H1 (cell line): Measurements from ENCODE around the gene EDN1. TPM values are rescaled to one million over a fixed set of nuclear protein-coding genes. Genes with fewer than 3 reads are reported as not detected.
A peak's percentile ranks its signal among the peaks of the same experiment; 100 is the strongest.
"Not testable (repeated sequence)": the region's sequence is repeated elsewhere in the genome, so short reads cannot be mapped to it uniquely, and the experiment has no call there.

Source experiments
- CTCF ChIA-PET: fragments of 300-600 bp; sonication (Branson Sonifier 250); formaldehyde crosslinking; loops from one replicate; lab custom pipeline; 2021; ENCODE audit not compliant: partially characterized antibody; lab: Charles Lee
- POLR2A ChIA-PET: fragments of 300-600 bp; sonication (Branson Sonifier 250); formaldehyde crosslinking; loops from one replicate; lab custom pipeline; 2021; ENCODE audit warnings: inconsistent platforms; ENCODE audit not compliant: partially characterized antibody; lab: Charles Lee
- DNase-seq, 2 experiments: peaks; one replicate each; pipeline versions ENCODE4 v3.0.0 to v3.0.0-alpha.2; 2010 to 2022; ENCODE audit warnings: low spot score in 2 of 2, low read depth in 1 of 2, mixed read lengths in 1 of 2
- FAIRE-seq: peaks from 2 replicates; lab custom pipeline; 2011; peaks lifted over from hg19 to GRCh38; lab: Jason Lieb, UNC
- H2AFZ ChIP-seq: 2 replicates; pipeline ENCODE4 v1.8.1; 2012; ENCODE audit warnings: low read length, inconsistent platforms
- H2AK5ac ChIP-seq: 2 replicates; pipeline ENCODE4 v1.6.1; 2013; ENCODE audit warnings: low read depth, low read length
- H2BK120ac ChIP-seq: replicated peaks from 2 replicates; pipeline ENCODE3; 2013; ENCODE audit warnings: low read depth, low read length, inconsistent platforms
- H2BK12ac ChIP-seq: 2 replicates; pipeline ENCODE4 v1.6.1; 2013; ENCODE audit warnings: low read depth, low read length
- H2BK15ac ChIP-seq: 2 replicates; pipeline ENCODE4 v1.6.1; 2013; ENCODE audit warnings: low read length
- H2BK20ac ChIP-seq: 2 replicates; pipeline ENCODE4 v1.6.1; 2013; ENCODE audit warnings: low read length
- H2BK5ac ChIP-seq: 2 replicates; pipeline ENCODE4 v1.6.1; 2013; ENCODE audit warnings: low read depth, low read length
- H3K14ac ChIP-seq: 2 replicates; pipeline ENCODE4 v1.6.1; 2013; ENCODE audit warnings: inconsistent platforms; ENCODE audit not compliant: insufficient read length
- H3K18ac ChIP-seq: 2 replicates; pipeline ENCODE4 v1.6.1; 2013; ENCODE audit warnings: low read length; ENCODE audit errors: extremely low read depth
- H3K23ac ChIP-seq: 2 replicates; pipeline ENCODE4 v1.6.1; 2013; ENCODE audit warnings: inconsistent platforms; ENCODE audit not compliant: insufficient read length
- H3K23me2 ChIP-seq: 2 replicates; pipeline ENCODE4 v1.6.1; 2013; ENCODE audit warnings: low read depth, low read length
- H3K27ac ChIP-seq: 2 replicates; pipeline ENCODE4 v1.6.1; 2011; ENCODE audit warnings: low read depth, low read length, inconsistent platforms
- H3K27me3 ChIP-seq, 4 experiments: replicated peaks in 1 of 4; 1 replicate in 1 of 4; 2 replicates in 3 of 4; pipeline versions ENCODE4 v1.6.1 to v1.8.1; 2011 to 2013; ENCODE audit warnings: low read length in 3 of 4, mild to moderate bottlenecking in 3 of 4, inconsistent platforms in 2 of 4, mixed read lengths in 2 of 4, moderate library complexity in 1 of 4; ENCODE audit not compliant: control insufficient read depth in 3 of 4, insufficient read depth in 3 of 4; ENCODE audit errors: extremely low read depth in 1 of 4
- H3K36me3 ChIP-seq, 4 experiments: 2 replicates each; pipeline versions ENCODE4 v1.6.1 to v1.8.1; 2011 to 2013; ENCODE audit warnings: mild to moderate bottlenecking in 4 of 4, low read length in 3 of 4, moderate library complexity in 2 of 4, control low read depth in 1 of 4, inconsistent platforms in 1 of 4; ENCODE audit not compliant: insufficient read depth in 4 of 4, control insufficient read depth in 2 of 4
- H3K4ac ChIP-seq: replicated peaks from 2 replicates; pipeline ENCODE3; 2013; ENCODE audit warnings: low read length, low read depth, mixed read lengths, inconsistent platforms; ENCODE audit not compliant: insufficient read length
- H3K4me1 ChIP-seq, 4 experiments: replicated peaks in 1 of 4; 1 replicate in 1 of 4; 2 replicates in 3 of 4; pipeline versions ENCODE4 v1.6.1 to v1.8.1; 2011 to 2013; ENCODE audit warnings: low read length in 3 of 4, inconsistent platforms in 2 of 4, mixed read lengths in 1 of 4; ENCODE audit not compliant: insufficient read depth in 4 of 4, control insufficient read depth in 3 of 4
- H3K4me2 ChIP-seq, 2 experiments: 2 replicates each; pipeline versions ENCODE4 v1.6.1 to v1.8.1; 2011 to 2013; ENCODE audit warnings: low read depth in 2 of 2, low read length in 2 of 2, control low read depth in 1 of 2, inconsistent platforms in 1 of 2, mild to moderate bottlenecking in 1 of 2; ENCODE audit not compliant: insufficient read depth in 1 of 2
- H3K4me3 ChIP-seq, 4 experiments: fragments of 200-600, 300-600 bp in 1 of 4; sonication (generic), shearing (Covaris generic), sonication (Bioruptor Twin) in 1 of 4; 2 replicates each; pipeline versions ENCODE4 v1.5.1 to v1.8.1; 2011 to 2016; ENCODE audit warnings: low read length in 4 of 4, low read depth in 3 of 4, control low read depth in 2 of 4, inconsistent platforms in 2 of 4, mild to moderate bottlenecking in 2 of 4, mixed read lengths in 1 of 4, moderate library complexity in 1 of 4; ENCODE audit not compliant: insufficient read depth in 2 of 4; ENCODE audit errors: extremely low read depth in 1 of 4
- H3K56ac ChIP-seq: replicated peaks from 2 replicates; pipeline ENCODE3; 2013; ENCODE audit warnings: low read depth, mild to moderate bottlenecking, mixed read lengths, low read length, inconsistent platforms; ENCODE audit not compliant: insufficient read length
- H3K79me1 ChIP-seq: 2 replicates; pipeline ENCODE4 v1.6.1; 2013; ENCODE audit warnings: low read depth, low read length, control low read depth
- H3K79me2 ChIP-seq, 2 experiments: 2 replicates each; pipeline versions ENCODE4 v1.6.1 to v1.8.1; 2012 to 2013; ENCODE audit warnings: low read length in 2 of 2, mild to moderate bottlenecking in 2 of 2, inconsistent platforms in 1 of 2; ENCODE audit not compliant: insufficient read depth in 2 of 2, control insufficient read depth in 1 of 2
- H3K9ac ChIP-seq, 4 experiments: replicated peaks in 1 of 4; 1 replicate in 1 of 4; 2 replicates in 3 of 4; pipeline versions ENCODE4 v1.6.1 to v1.8.1; 2011 to 2013; ENCODE audit warnings: low read depth in 3 of 4, low read length in 3 of 4, control low read depth in 2 of 4, mild to moderate bottlenecking in 2 of 4, moderate library complexity in 2 of 4, inconsistent platforms in 1 of 4; ENCODE audit errors: extremely low read depth in 1 of 4
- H3K9me3 ChIP-seq, 2 experiments: 2 replicates each; pipeline versions ENCODE4 v1.6.1 to v1.8.1; 2012 to 2013; ENCODE audit warnings: mild to moderate bottlenecking in 2 of 2, moderate library complexity in 2 of 2, control low read depth in 1 of 2, inconsistent platforms in 1 of 2, low read depth in 1 of 2, low read length in 1 of 2, mixed read lengths in 1 of 2; ENCODE audit not compliant: insufficient read depth in 2 of 2
- H4K20me1 ChIP-seq, 2 experiments: replicated peaks in 1 of 2; 2 replicates each; pipeline versions ENCODE3 to v1.8.1; 2011 to 2013; ENCODE audit warnings: inconsistent platforms in 2 of 2, low read length in 2 of 2, mild to moderate bottlenecking in 1 of 2; ENCODE audit not compliant: insufficient read depth in 2 of 2, control insufficient read depth in 1 of 2
- H4K5ac ChIP-seq: 2 replicates; pipeline ENCODE4 v1.6.1; 2013; ENCODE audit warnings: low read length, low read depth, mixed read lengths, inconsistent platforms; ENCODE audit not compliant: insufficient read length
- H4K8ac ChIP-seq: 2 replicates; pipeline ENCODE4 v1.8.0; 2013; ENCODE audit warnings: mild to moderate bottlenecking, moderate library complexity, low read length, inconsistent platforms; ENCODE audit not compliant: insufficient read depth; ENCODE audit errors: extremely low read depth
- H4K91ac ChIP-seq: replicated peaks from 2 replicates; pipeline ENCODE3; 2013; ENCODE audit warnings: low read length, mixed read lengths, inconsistent platforms; ENCODE audit not compliant: insufficient read length
- WGBS, 2 experiments: shearing (Covaris generic) in 1 of 2; methylation state at CpG; one replicate each; pipeline versions ENCODE4 v1.1.6 to v1.1.7; 2013 to 2015; ENCODE audit warnings: low lambda C conversion rate in 2 of 2, mixed read lengths in 2 of 2, inconsistent platforms in 1 of 2, low coverage in 1 of 2, missing lambda C conversion rate in 1 of 2; ENCODE audit not compliant: insufficient replicate concordance in 2 of 2, insufficient coverage in 1 of 2, insufficient read length in 1 of 2; ENCODE audit errors: extremely low coverage in 1 of 2, missing lambda C conversion rate in 1 of 2; 5-methylcytosine and 5-hydroxymethylcytosine counted together
- polyA plus RNA-seq, 7 experiments: library from polyadenylated mRNA; depleted of rRNA in 3 of 7; stranded (reverse) in 5 of 7; unstranded in 2 of 7; fragments of >200 nt in 5 of 7; fragments of 200-250 nt in 2 of 7; gene quantifications; 1 replicate in 5 of 7; 2 replicates in 1 of 7; 4 replicates in 1 of 7; pipeline versions ENCODE4 v1.2.1 to v1.2.3, GENCODE V29; 2011 to 2013; ENCODE audit warnings: missing spikeins in 2 of 7, mixed read lengths in 2 of 7
- total RNA-seq: library from RNA; stranded (reverse); fragmentation: NEBNext Ultra II Directional; extraction: Animal tissue kit (Norgen Biotek cat#: 25700); gene quantifications from 2 replicates; pipeline ENCODE4 v1.2.1, GENCODE V29; 2021

EDN1 gene
- total and polyA plus RNA-seq, 2 of the 8 experiments (the other 6 are each of a cell fraction or from before 2014, with no cell fraction given), result 0.23 to 1.1 TPM

GRCh38 chr6:12332750-12333079 is 42.6 kb downstream of the EDN1 start:
- H3K4me1 ChIP-seq, result peaks cover 0 to 14% (median 1%) of the 10 kb centered on the region in 4 experiments; a peak in 4 of 7 replicates
- DNase-seq, result peak in 1 of 2 experiments; percentile 3
- H3K56ac ChIP-seq, H4K20me1 ChIP-seq, H3K14ac ChIP-seq, H3K36me3 ChIP-seq, H2BK20ac ChIP-seq, H2BK15ac ChIP-seq, H3K18ac ChIP-seq, H4K5ac ChIP-seq, H3K4me3 ChIP-seq, H3K9ac ChIP-seq, H2BK12ac ChIP-seq, H4K8ac ChIP-seq, FAIRE-seq, H3K9me3 ChIP-seq, H3K4ac ChIP-seq, POLR2A ChIA-PET, H3K23ac ChIP-seq, H3K79me2 ChIP-seq, H3K4me2 ChIP-seq, H2AK5ac ChIP-seq, H3K27ac ChIP-seq, H3K27me3 ChIP-seq, H4K91ac ChIP-seq, H3K79me1 ChIP-seq, H2BK120ac ChIP-seq, H2BK5ac ChIP-seq, H3K23me2 ChIP-seq, H2AFZ ChIP-seq: not testable (repeated sequence)
- 80% methylated on average over 4 of the region's 5 CpGs; no CpG with 5 or more reads in 1 of the 2 experiments for WGBS, 2 experiments
- CTCF ChIA-PET, result interaction anchor here (0.6 to 1.3 kb wide), 3 partner anchors 130 to 270 kb away, joined by 3 to 4 read pairs (median 3); no protein-coding TSS in a partner anchor
